PC-9 (cell line): ENCODE results near the gene UHRF1. TPM values are rescaled to one million over a fixed set of nuclear protein-coding genes. Genes with fewer than 3 reads are reported as not detected.

Experiments used
- BruUV-seq: library from RNA; stranded (reverse); fragments of 400-500 nt; replicated peaks from 2 replicates; lab custom pipeline; 2021; lab: Mats Ljungman, UMichigan
- CTCF ChIA-PET: fragments of 300-600 bp; sonication (Branson Sonifier 250); formaldehyde crosslinking; loops from one replicate; lab custom pipeline; 2022; ENCODE audit warnings: antibody characterized with exemption; lab: Charles Lee
- POLR2A ChIA-PET: fragments of 300-600 bp; sonication (Branson Sonifier 250); formaldehyde crosslinking; loops from one replicate; lab custom pipeline; 2022; ENCODE audit warnings: antibody characterized with exemption; ENCODE audit not compliant: unreplicated experiment; lab: Charles Lee
- DNase-seq, 2 experiments: peaks; one replicate each; pipeline versions ENCODE4 v3.0.0 to v3.0.0-alpha.2; 2015 to 2022; ENCODE audit warnings: mixed read lengths in 1 of 2
- H2AFZ ChIP-seq: fragments of 200-600 bp; sonication (generic); 2 replicates; pipeline ENCODE4 v1.8.1; 2017; ENCODE audit warnings: antibody characterized with exemption
- H3F3A ChIP-seq: fragments of 200-600 bp; sonication (generic); 2 replicates; pipeline ENCODE4 v1.8.1; 2017; ENCODE audit warnings: antibody characterized with exemption, mild to moderate bottlenecking, low read depth; ENCODE audit not compliant: insufficient read depth
- H3K27ac ChIP-seq: fragments of 200-600 bp; sonication (generic); 2 replicates; pipeline ENCODE4 v1.6.1; 2016; ENCODE audit warnings: mixed run types
- H3K27me3 ChIP-seq: fragments of 200-600 bp; sonication (generic); 2 replicates; pipeline ENCODE4 v1.6.1; 2016; ENCODE audit warnings: low read depth, mixed run types; ENCODE audit not compliant: insufficient read depth
- H3K36me3 ChIP-seq: fragments of 200-600 bp; sonication (generic); 2 replicates; pipeline ENCODE4 v1.6.1; 2016; ENCODE audit warnings: low read depth, mixed run types
- H3K4me1 ChIP-seq: fragments of 200-600 bp; sonication (generic); replicated peaks from 2 replicates; pipeline ENCODE4 v1.6.1; 2016; ENCODE audit warnings: mixed run types; ENCODE audit not compliant: insufficient read depth
- H3K4me2 ChIP-seq: fragments of 200-600 bp; sonication (generic); 2 replicates; pipeline ENCODE4 v1.6.1; 2017; ENCODE audit warnings: mixed run types
- H3K4me3 ChIP-seq: fragments of 200-600 bp; sonication (generic); 2 replicates; pipeline ENCODE4 v1.6.1; 2016; ENCODE audit warnings: mixed run types
- H3K79me2 ChIP-seq: fragments of 200-600 bp; sonication (generic); 2 replicates; pipeline ENCODE4 v1.6.1; 2017; ENCODE audit warnings: low read depth, mixed run types
- H3K9me2 ChIP-seq: fragments of 200-600 bp; sonication (generic); 2 replicates; pipeline ENCODE4 v1.8.1; 2017; ENCODE audit warnings: mild to moderate bottlenecking; ENCODE audit not compliant: insufficient read depth
- H3K9me3 ChIP-seq: fragments of 200-600 bp; sonication (generic); 2 replicates; pipeline ENCODE4 v1.8.1; 2016; ENCODE audit warnings: low read depth; ENCODE audit not compliant: insufficient read depth
- H4K20me1 ChIP-seq: fragments of 200-600 bp; sonication (generic); 2 replicates; pipeline ENCODE4 v1.8.1; 2017; ENCODE audit not compliant: insufficient read depth
- EZH2 ChIP-seq: fragments of 200-600 bp; sonication (generic); IDR thresholded peaks from 2 replicates; pipeline ENCODE4 v1.8.0; 2017; ENCODE audit warnings: antibody characterized with exemption, low read depth
- intact Hi-C: fragments of 100-400 bp; cut with micrococcal nuclease; formaldehyde crosslinking; loops from one replicate; pipeline ENCODE4 v1.10.0; 2022; ENCODE audit not compliant: unreplicated experiment
- total RNA-seq: library from RNA; stranded (reverse); gene quantifications from 2 replicates; pipeline ENCODE4 v1.2.3, GENCODE V29; 2021
- TF ChIP-seq, protein P1 (sequence below): fragments of 200-600 bp; sonication (generic); conservative IDR thresholded peaks from 2 replicates; pipeline ENCODE4 v1.6.1; 2017; ENCODE audit warnings: mixed run types, antibody characterized with exemption, mild to moderate bottlenecking, moderate library complexity

Gene UHRF1
- total RNA-seq, 1 experiment from 2014 or later, result 61.4 TPM

DNA sequence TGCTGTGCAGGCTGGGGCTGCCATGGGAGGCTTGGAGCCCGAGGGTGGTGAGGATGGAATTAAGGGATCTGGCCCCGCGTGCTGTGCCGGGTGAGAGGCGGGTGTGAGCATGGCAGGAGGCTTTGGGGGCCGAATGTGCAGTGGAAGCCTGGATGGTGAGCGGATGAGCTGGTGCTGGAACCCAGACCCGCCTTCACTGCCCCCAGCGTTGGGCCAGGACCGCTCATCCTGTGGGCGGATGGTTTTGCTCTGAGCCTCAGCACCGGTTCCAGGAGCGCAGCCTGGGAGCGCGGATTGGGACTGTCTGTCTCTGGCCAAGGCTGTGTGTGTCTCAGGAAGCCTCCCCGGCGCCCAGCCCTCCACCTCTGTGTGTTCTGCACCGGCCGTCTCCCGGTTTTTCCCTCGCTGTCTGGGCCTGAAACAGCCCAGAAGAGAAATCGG lies 76.3 kb downstream of the UHRF1 start:
- ChIA-PET POLR2A (no interaction called here), CTCF (no interaction called here)
- no TSS peak for BruUV-seq
- Histone ChIP-seq H3K4me2 (no peak overlapping the region), H3F3A (no peaks in the 10 kb centered on the region), H3K4me3 (no peak overlapping the region), H3K36me3 (no peaks in the 10 kb centered on the region), H3K9me2 (no peaks in the 10 kb centered on the region), H4K20me1 (0 out of 2 replicates have a peak, but pooled peaks cover 2% of the 10 kb centered on the region), H3K4me1 (no peaks in the 10 kb centered on the region), H3K27me3 (no peaks in the 10 kb centered on the region), H2AFZ (no peak overlapping the region), H3K79me2 (no peaks in the 10 kb centered on the region), H3K9me3 (no peaks in the 10 kb centered on the region), H3K27ac (no peak overlapping the region)
- intact Hi-C loops, result no loop called here
- DNase-seq, result no peak
- TF ChIP-seq, protein P1, sequence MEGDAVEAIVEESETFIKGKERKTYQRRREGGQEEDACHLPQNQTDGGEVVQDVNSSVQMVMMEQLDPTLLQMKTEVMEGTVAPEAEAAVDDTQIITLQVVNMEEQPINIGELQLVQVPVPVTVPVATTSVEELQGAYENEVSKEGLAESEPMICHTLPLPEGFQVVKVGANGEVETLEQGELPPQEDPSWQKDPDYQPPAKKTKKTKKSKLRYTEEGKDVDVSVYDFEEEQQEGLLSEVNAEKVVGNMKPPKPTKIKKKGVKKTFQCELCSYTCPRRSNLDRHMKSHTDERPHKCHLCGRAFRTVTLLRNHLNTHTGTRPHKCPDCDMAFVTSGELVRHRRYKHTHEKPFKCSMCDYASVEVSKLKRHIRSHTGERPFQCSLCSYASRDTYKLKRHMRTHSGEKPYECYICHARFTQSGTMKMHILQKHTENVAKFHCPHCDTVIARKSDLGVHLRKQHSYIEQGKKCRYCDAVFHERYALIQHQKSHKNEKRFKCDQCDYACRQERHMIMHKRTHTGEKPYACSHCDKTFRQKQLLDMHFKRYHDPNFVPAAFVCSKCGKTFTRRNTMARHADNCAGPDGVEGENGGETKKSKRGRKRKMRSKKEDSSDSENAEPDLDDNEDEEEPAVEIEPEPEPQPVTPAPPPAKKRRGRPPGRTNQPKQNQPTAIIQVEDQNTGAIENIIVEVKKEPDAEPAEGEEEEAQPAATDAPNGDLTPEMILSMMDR, result no peak
- no peak for TF ChIP-seq EZH2

DNA sequence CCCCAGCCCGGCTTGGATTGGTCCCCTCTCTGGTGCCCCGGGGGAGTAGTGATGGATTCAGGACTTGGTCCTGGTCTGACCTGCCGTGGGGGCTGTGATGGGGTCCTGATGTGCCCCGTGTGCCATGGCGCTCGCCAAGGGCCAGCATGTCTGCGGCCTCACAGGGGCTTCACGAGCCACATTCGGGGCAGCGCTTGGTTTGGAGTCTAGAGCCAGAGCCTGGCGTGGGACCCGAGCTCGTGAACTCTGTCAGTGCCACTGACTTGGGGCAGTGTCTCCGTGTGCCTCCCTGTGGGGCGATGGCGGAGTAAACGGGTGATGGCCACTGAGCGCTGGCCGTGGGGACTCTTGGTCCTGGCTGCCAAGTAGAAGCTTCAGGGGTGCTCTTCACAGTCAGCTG lies 76.8 kb downstream of the UHRF1 start:
- Histone ChIP-seq H3K4me2 (no peak overlapping the region), H3K4me3 (no peak overlapping the region), H3K27me3 (no peaks in the 10 kb centered on the region), H4K20me1 (0 out of 2 replicates have a peak, but pooled peaks cover 2% of the 10 kb centered on the region), H3K9me3 (no peaks in the 10 kb centered on the region), H3F3A (no peaks in the 10 kb centered on the region), H3K79me2 (no peaks in the 10 kb centered on the region), H3K27ac (no peak overlapping the region), H3K4me1 (no peaks in the 10 kb centered on the region), H3K36me3 (no peaks in the 10 kb centered on the region), H2AFZ (no peak overlapping the region), H3K9me2 (no peaks in the 10 kb centered on the region)
- intact Hi-C loops, result no loop called here
- DNase-seq, result no peak
- ChIA-PET POLR2A (no interaction called here), CTCF (no interaction called here)
- TF ChIP-seq EZH2, result no peak
- TF ChIP-seq, protein P1, result no peak
- BruUV-seq, result no TSS peak

DNA sequence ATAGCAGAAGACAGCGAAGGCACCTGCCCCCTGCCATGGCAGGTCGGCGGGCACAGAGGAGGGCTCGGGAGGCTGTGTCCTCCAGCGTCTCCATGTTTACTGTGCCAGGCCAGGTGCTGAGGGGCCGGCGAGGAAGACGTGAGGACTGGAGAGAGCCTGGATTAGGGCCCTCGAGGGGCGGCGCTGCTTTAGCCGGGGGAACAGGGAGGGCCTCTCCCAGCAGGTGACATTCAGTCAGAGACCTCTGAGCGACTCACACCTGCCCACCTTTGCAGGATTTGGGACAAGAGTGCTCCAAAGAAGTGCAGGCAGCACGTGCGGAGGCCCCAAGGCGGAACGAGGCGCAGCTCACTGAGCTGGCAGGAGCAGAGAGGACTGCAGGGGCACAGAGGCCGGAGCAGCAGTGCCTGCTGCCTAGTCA lies 77.2 kb downstream of the UHRF1 start:
- Histone ChIP-seq H2AFZ (no peak overlapping the region), H3K4me1 (no peaks in the 10 kb centered on the region), H3K4me2 (no peak overlapping the region), H3K27ac (no peak overlapping the region), H3K9me2 (no peaks in the 10 kb centered on the region), H3K27me3 (no peaks in the 10 kb centered on the region), H3K36me3 (no peaks in the 10 kb centered on the region), H3K79me2 (no peaks in the 10 kb centered on the region), H4K20me1 (0 out of 2 replicates have a peak, but pooled peaks cover 2% of the 10 kb centered on the region), H3K9me3 (no peaks in the 10 kb centered on the region), H3F3A (no peaks in the 10 kb centered on the region), H3K4me3 (no peak overlapping the region)
- CTCF ChIA-PET, result no interaction called here
- DNase-seq, result no peak
- intact Hi-C loops, result no loop called here
- TF ChIP-seq, protein P1, result no peak
- TF ChIP-seq EZH2, result no peak
- BruUV-seq, result no TSS peak
- POLR2A ChIA-PET, result no interaction called here
